Neural progenitor cell (in vitro differentiated cells): ENCODE data around the gene AMN. TPM values are rescaled to one million over a fixed set of nuclear protein-coding genes. Genes with fewer than 3 reads are reported as not detected.

Source experiments
- DNase-seq: peaks from one replicate; pipeline ENCODE4 v3.0.0-alpha.2; 2016; ENCODE audit warnings: low spot score
- H2AFZ ChIP-seq: fragments of 200-600 bp; sonication (generic); replicated peaks from 2 replicates; pipeline ENCODE4 v1.6.1; 2016; ENCODE audit warnings: antibody characterized with exemption
- H3F3A ChIP-seq: fragments of 200-600 bp; sonication (generic); 2 replicates; pipeline ENCODE4 v1.6.1; 2016; ENCODE audit warnings: antibody characterized with exemption, low read depth
- H3K27ac ChIP-seq: fragments of 200-600 bp; sonication (generic); 2 replicates; pipeline ENCODE4 v1.5.1; 2016; ENCODE audit warnings: mild to moderate bottlenecking
- H3K27me3 ChIP-seq: fragments of 200-600 bp; sonication (generic); 2 replicates; pipeline ENCODE4 v1.6.1; 2016; ENCODE audit warnings: mild to moderate bottlenecking, moderate library complexity
- H3K36me3 ChIP-seq: fragments of 200-600 bp; sonication (generic); 2 replicates; pipeline ENCODE4 v1.5.1; 2016
- H3K4me1 ChIP-seq: fragments of 200-600 bp; sonication (generic); 2 replicates; pipeline ENCODE4 v1.6.1; 2016; ENCODE audit warnings: mixed run types
- H3K4me2 ChIP-seq: fragments of 200-600 bp; sonication (generic); 2 replicates; pipeline ENCODE4 v1.6.1; 2016
- H3K4me3 ChIP-seq: fragments of 200-600 bp; sonication (generic); 2 replicates; pipeline ENCODE4 v1.5.1; 2016
- H3K79me2 ChIP-seq: fragments of 200-600 bp; sonication (generic); 2 replicates; pipeline ENCODE4 v1.6.1; 2016; ENCODE audit warnings: low read depth
- H3K9ac ChIP-seq: fragments of 200-600 bp; sonication (generic); 2 replicates; pipeline ENCODE4 v1.6.1; 2016
- H3K9me3 ChIP-seq: fragments of 200-600 bp; sonication (generic); 2 replicates; pipeline ENCODE4 v1.5.1; 2016; ENCODE audit warnings: low read depth
- H4K20me1 ChIP-seq: fragments of 200-600 bp; sonication (generic); 2 replicates; pipeline ENCODE4 v1.6.1; 2016; ENCODE audit warnings: low read depth
- H3K27ac Mint-ChIP-seq: 3 replicates; pipeline ENCODE4 v1.8.0; 2021; ENCODE audit warnings: mixed read lengths
- H3K27me3 Mint-ChIP-seq: 2 replicates; pipeline ENCODE4 v1.8.0; 2022; ENCODE audit warnings: low read depth, mild to moderate bottlenecking, inconsistent platforms, moderate library complexity, mixed read lengths; ENCODE audit not compliant: insufficient read depth
- H3K36me3 Mint-ChIP-seq: 3 replicates; pipeline ENCODE4 v1.8.0; 2021; ENCODE audit warnings: mixed read lengths
- H3K4me1 Mint-ChIP-seq: 3 replicates; pipeline ENCODE4 v1.8.0; 2021; ENCODE audit warnings: mixed read lengths
- H3K4me3 Mint-ChIP-seq: 3 replicates; pipeline ENCODE4 v1.8.0; 2021; ENCODE audit warnings: mild to moderate bottlenecking, moderate library complexity, mixed read lengths
- H3K9me3 Mint-ChIP-seq: 3 replicates; pipeline ENCODE4 v1.8.0; 2020; ENCODE audit warnings: mixed read lengths
- EZH2 ChIP-seq: fragments of 200-600 bp; sonication (generic); IDR thresholded peaks from 2 replicates; pipeline ENCODE4 v1.6.1; 2017; ENCODE audit warnings: antibody characterized with exemption, mild to moderate bottlenecking, moderate library complexity
- EZH2phosphoT487 ChIP-seq: fragments of 200-600 bp; sonication (generic); IDR thresholded peaks from 2 replicates; pipeline ENCODE4 v1.6.1; 2017; ENCODE audit warnings: antibody characterized with exemption
- total RNA-seq: library from RNA; depleted of rRNA; stranded (reverse); fragments of >200 nt; gene quantifications from 2 replicates; pipeline ENCODE4 v1.2.3, GENCODE V29; 2015; ENCODE audit warnings: low replicate concordance
- TF ChIP-seq, protein P1 (sequence below): fragments of 200-600 bp; sonication (generic); IDR thresholded peaks from 2 replicates; pipeline ENCODE4 v1.5.1; 2017; ENCODE audit warnings: antibody characterized with exemption, mild to moderate bottlenecking

AMN gene
- total RNA-seq, 1 donor from 2014 or later, result not detected

- Mint-ChIP-seq H3K4me3 (no peak overlapping the region), H3K27me3 (peaks cover 3% of the 10 kb centered on the region), H3K27ac (no peak overlapping the region), H3K9me3 (no peaks in the 10 kb centered on the region), H3K4me1 (no peaks in the 10 kb centered on the region), H3K36me3 (peaks cover 39% of the 10 kb centered on the region)
- Histone ChIP-seq H3K4me2 (no peak overlapping the region), H3K4me1 (no peaks in the 10 kb centered on the region), H3K79me2 (no peaks in the 10 kb centered on the region), H3K4me3 (no peak overlapping the region), H2AFZ (no peak overlapping the region), H3K9me3 (no peaks in the 10 kb centered on the region), H3K27ac (no peak overlapping the region), H3F3A (no peaks in the 10 kb centered on the region), H3K9ac (no peak overlapping the region), H4K20me1 (no peaks in the 10 kb centered on the region), H3K27me3 (no peaks in the 10 kb centered on the region), H3K36me3 (peaks cover 2% of the 10 kb centered on the region)
- TF ChIP-seq, protein P1, sequence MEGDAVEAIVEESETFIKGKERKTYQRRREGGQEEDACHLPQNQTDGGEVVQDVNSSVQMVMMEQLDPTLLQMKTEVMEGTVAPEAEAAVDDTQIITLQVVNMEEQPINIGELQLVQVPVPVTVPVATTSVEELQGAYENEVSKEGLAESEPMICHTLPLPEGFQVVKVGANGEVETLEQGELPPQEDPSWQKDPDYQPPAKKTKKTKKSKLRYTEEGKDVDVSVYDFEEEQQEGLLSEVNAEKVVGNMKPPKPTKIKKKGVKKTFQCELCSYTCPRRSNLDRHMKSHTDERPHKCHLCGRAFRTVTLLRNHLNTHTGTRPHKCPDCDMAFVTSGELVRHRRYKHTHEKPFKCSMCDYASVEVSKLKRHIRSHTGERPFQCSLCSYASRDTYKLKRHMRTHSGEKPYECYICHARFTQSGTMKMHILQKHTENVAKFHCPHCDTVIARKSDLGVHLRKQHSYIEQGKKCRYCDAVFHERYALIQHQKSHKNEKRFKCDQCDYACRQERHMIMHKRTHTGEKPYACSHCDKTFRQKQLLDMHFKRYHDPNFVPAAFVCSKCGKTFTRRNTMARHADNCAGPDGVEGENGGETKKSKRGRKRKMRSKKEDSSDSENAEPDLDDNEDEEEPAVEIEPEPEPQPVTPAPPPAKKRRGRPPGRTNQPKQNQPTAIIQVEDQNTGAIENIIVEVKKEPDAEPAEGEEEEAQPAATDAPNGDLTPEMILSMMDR, result no peak
- no peak for TF ChIP-seq EZH2phosphoT487
- TF ChIP-seq EZH2, result no peak
- no peak for DNase-seq
These were observed 43.6 kb downstream of the AMN start for GRCh38 chr14:102965971-102966655.

- no peak for DNase-seq
- H3K27ac ChIP-seq, result no peak overlapping the region
- H3K79me2 ChIP-seq, result no peaks in the 10 kb centered on the region
- TF ChIP-seq EZH2phosphoT487 (no peak), EZH2 (no peak)
- TF ChIP-seq, protein P1, result no peak
- no peaks in the 10 kb centered on the region for H3K9me3 ChIP-seq
- H3K36me3 Mint-ChIP-seq, result peaks cover 46% of the 10 kb centered on the region
- no peak overlapping the region for H3K27ac Mint-ChIP-seq
- no peaks in the 10 kb centered on the region for H3K9me3 Mint-ChIP-seq
- H3K27me3 ChIP-seq, result no peaks in the 10 kb centered on the region
- H3K4me3 ChIP-seq, result no peak overlapping the region
- no peaks in the 10 kb centered on the region for H4K20me1 ChIP-seq
- H3F3A ChIP-seq, result no peaks in the 10 kb centered on the region
- no peaks in the 10 kb centered on the region for H3K4me1 ChIP-seq
- H3K4me2 ChIP-seq, result no peak overlapping the region
- H3K4me1 Mint-ChIP-seq, result no peaks in the 10 kb centered on the region
- H3K4me3 Mint-ChIP-seq, result no peak overlapping the region
- H2AFZ ChIP-seq, result no peak overlapping the region
- peaks cover 3% of the 10 kb centered on the region for H3K27me3 Mint-ChIP-seq
- H3K9ac ChIP-seq, result no peak overlapping the region
- H3K36me3 ChIP-seq, result peaks cover 2% of the 10 kb centered on the region
These were observed 44.4 kb downstream of the AMN start for GRCh38 chr14:102966681-102967505.

DNA sequence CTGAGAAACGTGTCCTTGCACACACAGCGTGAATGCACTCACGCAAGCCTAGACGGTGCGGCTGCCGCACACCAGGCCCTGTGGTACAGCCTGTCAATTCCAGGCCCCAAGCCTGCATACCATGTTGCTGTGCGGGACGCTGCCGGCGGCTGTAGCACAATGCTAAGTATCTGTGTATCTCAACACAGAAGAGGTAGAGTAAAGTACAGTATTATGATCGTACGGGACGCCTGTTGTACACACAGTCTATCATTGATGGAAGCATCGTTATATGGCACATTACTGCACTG, 45.0 kb downstream of the AMN start:
- peaks cover 2% of the 10 kb centered on the region for H3K36me3 ChIP-seq
- H3K79me2 ChIP-seq, result no peaks in the 10 kb centered on the region
- no peak overlapping the region for H3K9ac ChIP-seq
- no peak overlapping the region for H3K4me3 ChIP-seq
- no peaks in the 10 kb centered on the region for H3K27me3 ChIP-seq
- H3K9me3 ChIP-seq, result no peaks in the 10 kb centered on the region
- H3K27ac Mint-ChIP-seq, result no peak overlapping the region
- DNase-seq, result no peak
- no peaks in the 10 kb centered on the region for H3F3A ChIP-seq
- no peak overlapping the region for H3K4me2 ChIP-seq
- H3K4me1 Mint-ChIP-seq, result no peaks in the 10 kb centered on the region
- H2AFZ ChIP-seq, result no peak overlapping the region
- H3K36me3 Mint-ChIP-seq, result peaks cover 45% of the 10 kb centered on the region
- H3K9me3 Mint-ChIP-seq, result no peaks in the 10 kb centered on the region
- H3K4me1 ChIP-seq, result no peaks in the 10 kb centered on the region
- H3K27ac ChIP-seq, result no peak overlapping the region
- H3K4me3 Mint-ChIP-seq, result no peak overlapping the region
- no peaks in the 10 kb centered on the region for H4K20me1 ChIP-seq
- TF ChIP-seq EZH2, result no peak
- H3K27me3 Mint-ChIP-seq, result peaks cover 3% of the 10 kb centered on the region

- Histone ChIP-seq H3K36me3 (peaks cover 2% of the 10 kb centered on the region), H3K9ac (no peak overlapping the region), H3F3A (peaks cover 5% of the 10 kb centered on the region), H3K27ac (no peak overlapping the region), H3K79me2 (no peaks in the 10 kb centered on the region), H3K4me3 (no peak overlapping the region), H4K20me1 (peaks cover 5% of the 10 kb centered on the region), H3K4me2 (no peak overlapping the region), H3K4me1 (no peaks in the 10 kb centered on the region), H3K9me3 (no peaks in the 10 kb centered on the region), H2AFZ (no peak overlapping the region), H3K27me3 (no peaks in the 10 kb centered on the region)
- H3K4me3 Mint-ChIP-seq, result no peak overlapping the region
- H3K9me3 Mint-ChIP-seq, result no peaks in the 10 kb centered on the region
- H3K36me3 Mint-ChIP-seq, result peaks cover 47% of the 10 kb centered on the region
- peaks cover 3% of the 10 kb centered on the region for H3K27me3 Mint-ChIP-seq
- TF ChIP-seq, protein P1, result no peak
- no peaks in the 10 kb centered on the region for H3K4me1 Mint-ChIP-seq
- no peak for DNase-seq
- H3K27ac Mint-ChIP-seq, result no peak overlapping the region
These were observed 45.8 kb downstream of the AMN start for GRCh38 chr14:102968306-102968705.
